ENCODE data around the gene SELENOH.

GRCh38 chr11:57787006-57787604 is 45.8 kb downstream of the SELENOH start:
- TF ChIP-seq CTCF (IDR thresholded peaks at IDR 0.05) = no peak
- TF ChIP-seq POLR2A (IDR thresholded peaks at IDR 0.05) = no peak

Data from lower leg skin (tissue), 3 donors.